ENCODE data around the gene SOX8.
"Not testable (repeated sequence)": the region's sequence is repeated elsewhere in the genome, so short reads cannot be mapped to it uniquely, and the experiment has no call there.

The SOX8 gene

DNA sequence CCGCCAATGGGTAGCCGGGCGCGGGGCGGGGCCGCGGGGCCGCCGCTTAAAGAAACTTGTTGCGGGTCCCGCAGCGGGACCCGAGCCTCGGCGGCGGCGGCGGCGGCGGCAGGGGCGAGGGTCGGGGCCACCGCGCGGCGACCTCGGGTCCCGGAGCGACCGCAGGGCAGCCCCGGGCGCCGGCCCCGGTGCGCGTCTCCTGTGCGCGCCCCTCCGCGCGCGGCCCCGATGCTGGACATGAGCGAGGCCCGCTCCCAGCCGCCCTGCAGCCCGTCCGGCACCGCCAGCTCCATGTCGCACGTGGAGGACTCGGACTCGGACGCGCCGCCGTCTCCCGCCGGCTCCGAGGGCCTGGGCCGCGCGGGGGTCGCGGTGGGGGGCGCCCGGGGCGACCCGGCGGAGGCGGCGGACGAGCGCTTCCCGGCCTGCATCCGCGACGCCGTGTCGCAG lies at the start of gene SOX8:
Gene SOX8, plus strand, starts transcription at position 76 of the 450 bp plus-strand sequence. Its CDS starts 153 bp downstream, at position 229.
- no peak for DNase-seq

GRCh38 chr16:932831-933330 lies 48.7 kb upstream of the SOX8 start:
- no peak for DNase-seq

- no peak for DNase-seq
Measured at GRCh38 chr16:933581-933980, 48.0 kb upstream of the SOX8 start.

- no peak for DNase-seq
Measured at GRCh38 chr16:934178-934577, 47.4 kb upstream of the SOX8 start.

- peak in 1 of 2 experiments; percentile 7 for DNase-seq
Measured at GRCh38 chr16:935684-936083, 45.9 kb upstream of the SOX8 start.

DNA sequence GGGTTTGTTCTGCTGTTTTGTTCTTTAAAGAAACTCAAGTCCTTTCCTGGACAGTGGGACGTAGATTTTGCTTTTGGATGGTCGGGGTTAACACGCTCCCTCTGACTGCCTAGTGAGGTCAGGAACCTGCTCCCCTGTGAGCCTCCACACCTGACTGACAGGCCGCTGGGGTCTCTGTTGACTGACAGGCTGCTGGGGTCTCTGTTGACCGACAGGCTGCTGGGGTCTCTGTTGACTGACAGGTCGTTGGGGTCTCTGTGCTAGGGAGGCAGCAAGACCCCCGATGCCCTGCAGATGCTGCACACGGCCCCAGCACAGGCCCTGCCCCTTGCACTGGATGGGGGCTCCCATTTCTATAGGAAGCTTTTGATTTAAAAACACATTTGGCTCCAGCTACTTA lies 44.3 kb upstream of the SOX8 start:
- no peak for DNase-seq

GRCh38 chr16:937723-938122 lies 43.8 kb upstream of the SOX8 start:
- no peak for DNase-seq

DNA sequence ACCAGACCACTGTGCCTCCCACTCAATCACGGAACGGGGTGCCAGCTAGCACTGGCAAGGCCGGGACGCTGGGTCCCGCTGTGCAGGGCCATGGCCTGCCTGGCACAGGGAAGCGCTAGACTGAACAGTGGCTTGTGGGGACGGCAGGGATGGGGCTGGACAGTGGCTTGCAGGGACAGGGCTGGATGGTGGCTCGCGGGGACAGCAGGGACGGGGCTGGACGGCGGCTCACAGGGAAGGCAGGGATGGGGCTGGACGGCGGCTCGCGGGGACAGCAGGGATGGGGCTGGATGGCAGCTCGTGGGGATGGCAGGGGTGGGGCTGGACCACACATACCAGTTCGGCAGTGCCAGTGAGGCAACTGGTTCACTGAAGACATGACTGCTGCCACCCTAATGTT lies 43.4 kb upstream of the SOX8 start:
- DNase-seq, result no peak

DNA sequence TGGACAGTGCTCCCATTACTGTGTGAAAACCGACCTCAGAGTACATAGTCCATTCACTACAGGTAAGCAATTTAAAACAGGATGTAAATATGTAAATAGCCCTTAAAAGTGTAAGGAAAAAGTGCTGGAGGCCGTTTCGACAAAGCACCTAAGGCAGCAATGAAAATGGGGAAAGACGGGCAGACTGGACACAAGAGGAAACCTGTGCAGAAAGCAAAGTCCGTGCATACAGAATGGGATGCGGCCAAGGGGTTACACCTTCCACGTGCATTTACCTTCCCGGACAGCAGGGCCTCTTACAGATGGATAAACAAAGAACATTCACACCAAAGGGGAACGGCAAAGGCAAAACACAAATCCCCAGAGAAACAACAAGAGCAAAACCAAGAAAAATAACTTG lies 42.8 kb upstream of the SOX8 start:
- no peak for DNase-seq

- DNase-seq, result no peak
Measured at GRCh38 chr16:939311-939710, 42.3 kb upstream of the SOX8 start.

- no peak for DNase-seq
Measured at GRCh38 chr16:939941-940340, 41.6 kb upstream of the SOX8 start.

DNA sequence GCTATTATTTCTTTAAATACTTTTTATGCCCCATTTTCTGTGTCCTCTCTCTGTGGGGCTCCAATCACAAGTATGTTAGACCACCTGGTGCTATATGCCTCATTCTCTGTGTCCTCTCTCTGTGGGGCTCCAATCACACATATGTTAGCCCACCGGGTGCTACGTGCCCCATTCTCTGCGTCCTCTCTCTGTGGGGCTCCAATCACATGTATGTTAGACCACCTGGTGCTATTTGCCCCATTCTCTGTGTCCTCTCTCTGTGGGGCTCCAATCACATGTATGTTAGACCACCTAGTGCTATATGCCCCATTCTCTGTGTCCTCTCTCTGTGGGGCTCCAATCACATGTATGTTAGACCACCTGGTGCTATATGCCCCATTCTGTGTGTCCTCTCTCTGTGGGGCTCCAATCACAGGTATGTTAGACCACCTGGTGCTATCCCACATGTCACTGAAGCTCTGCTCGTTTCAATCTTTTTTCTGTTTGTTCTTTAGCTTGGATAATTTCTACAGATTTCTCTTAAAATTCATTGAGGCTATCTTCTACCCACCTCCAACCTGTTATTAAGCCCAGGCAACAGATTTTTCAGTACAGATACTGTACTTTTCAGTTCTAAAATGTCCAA lies 39.0 kb upstream of the SOX8 start:
- no peak for DNase-seq

GRCh38 chr16:943971-944370 lies 37.6 kb upstream of the SOX8 start:
- DNase-seq, result no peak

DNA sequence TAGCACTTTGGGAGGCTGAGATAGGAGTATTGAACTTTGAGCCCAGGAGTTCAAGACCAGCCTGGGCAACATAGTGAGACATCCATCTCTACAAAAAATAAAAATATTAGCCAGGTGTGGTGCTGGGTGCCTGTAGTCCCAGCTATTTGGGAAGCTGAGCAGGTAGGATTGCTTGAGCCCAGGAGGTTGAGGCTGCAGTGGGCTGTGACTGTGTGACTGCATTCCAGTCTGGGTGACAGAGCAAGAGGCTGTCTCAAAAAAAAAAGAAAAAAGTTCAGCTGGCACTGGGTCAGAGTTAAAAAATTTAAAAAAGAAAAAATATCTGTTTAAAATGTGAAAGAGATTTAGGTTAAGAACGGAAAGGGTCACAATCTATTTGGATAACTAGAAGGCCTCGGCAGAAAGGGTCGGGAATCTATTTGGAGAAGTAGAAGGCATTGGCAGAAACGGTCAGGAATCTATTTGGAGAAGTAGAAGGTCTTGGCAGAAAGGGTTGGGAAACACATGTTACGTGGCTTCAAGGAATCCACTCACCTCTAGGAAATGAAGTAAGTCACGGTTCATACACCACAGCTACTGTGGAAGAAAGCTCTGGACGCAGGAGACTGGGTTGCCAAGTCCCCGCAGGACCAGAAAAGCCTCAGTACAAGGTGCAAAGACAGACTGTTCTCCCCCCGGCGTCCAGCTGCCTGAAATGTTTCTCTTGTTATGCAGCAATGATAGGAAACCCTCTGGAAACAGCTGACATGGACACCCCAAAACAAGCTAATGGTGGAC lies 36.1 kb upstream of the SOX8 start:
- DNase-seq, result no peak

DNA sequence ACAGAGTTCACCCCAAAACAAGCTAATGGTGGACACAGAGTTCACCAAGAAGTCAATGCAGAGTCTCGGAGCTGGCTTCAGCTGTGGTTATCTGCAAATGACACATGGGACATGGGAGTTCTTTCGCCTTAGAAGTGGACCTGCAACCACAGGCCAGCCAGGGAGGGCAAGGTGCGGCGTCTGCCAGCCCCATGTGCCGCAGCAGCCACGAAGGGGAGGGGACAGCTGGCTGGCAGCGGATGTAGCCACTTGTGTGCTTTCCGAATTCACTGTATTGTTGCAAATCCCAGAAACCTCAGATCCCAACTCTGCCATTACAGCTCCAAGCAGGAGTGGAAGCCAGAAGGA lies 35.5 kb upstream of the SOX8 start:
- no peak for DNase-seq

DNA sequence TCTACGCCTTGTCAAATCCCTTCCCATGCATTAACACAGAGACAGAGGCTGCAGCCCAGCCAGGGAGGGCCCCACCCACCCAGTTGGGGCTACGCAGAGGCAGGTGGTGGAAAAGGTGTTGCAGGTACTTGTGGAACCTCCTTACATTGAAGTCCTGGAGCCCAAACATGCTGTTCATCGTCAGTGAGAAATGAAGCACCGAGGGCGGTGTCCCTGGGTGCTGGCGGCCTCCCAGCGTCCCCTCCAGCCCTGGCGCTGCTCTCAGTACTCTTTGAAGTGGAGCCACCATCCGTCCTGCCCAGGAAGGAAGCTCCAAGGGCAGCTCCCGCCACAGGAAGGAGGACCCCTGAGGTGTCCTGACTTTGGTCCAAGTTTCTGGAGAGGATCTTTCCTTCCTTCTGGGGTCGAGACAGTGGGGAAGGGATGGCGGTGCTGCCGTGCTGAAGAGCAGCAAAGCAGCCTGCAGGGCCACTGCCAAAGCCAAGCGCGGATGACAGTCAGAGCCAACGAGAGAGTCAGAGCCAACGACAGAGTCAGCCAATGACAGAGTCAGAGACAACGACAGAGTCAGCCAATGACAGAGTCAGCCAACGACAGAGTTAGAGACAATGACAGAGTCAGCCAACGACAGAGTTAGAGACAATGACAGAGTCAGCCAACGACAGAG lies 34.2 kb upstream of the SOX8 start:
- DNase-seq, result no peak

- not testable (repeated sequence) for DNase-seq
Measured at GRCh38 chr16:947922-948303, 33.7 kb upstream of the SOX8 start.

DNA sequence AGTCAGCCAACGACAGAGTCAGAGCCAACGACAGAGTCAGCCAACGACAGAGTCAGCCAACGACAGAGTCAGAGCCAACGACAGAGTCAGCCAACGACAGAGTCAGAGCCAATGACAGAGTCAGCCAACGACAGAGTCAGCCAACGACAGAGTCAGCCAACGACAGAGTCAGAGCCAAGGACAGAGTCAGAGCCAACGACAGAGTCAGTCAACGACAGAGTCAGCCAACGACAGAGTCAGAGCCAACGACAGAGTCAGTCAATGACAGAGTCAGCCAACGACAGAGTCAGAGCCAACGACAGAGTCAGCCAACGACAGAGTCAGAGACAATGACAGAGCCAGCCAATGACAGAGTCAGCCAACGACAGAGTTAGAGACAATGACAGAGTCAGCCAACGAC lies 32.8 kb upstream of the SOX8 start:
- not testable (repeated sequence) for DNase-seq

DNA sequence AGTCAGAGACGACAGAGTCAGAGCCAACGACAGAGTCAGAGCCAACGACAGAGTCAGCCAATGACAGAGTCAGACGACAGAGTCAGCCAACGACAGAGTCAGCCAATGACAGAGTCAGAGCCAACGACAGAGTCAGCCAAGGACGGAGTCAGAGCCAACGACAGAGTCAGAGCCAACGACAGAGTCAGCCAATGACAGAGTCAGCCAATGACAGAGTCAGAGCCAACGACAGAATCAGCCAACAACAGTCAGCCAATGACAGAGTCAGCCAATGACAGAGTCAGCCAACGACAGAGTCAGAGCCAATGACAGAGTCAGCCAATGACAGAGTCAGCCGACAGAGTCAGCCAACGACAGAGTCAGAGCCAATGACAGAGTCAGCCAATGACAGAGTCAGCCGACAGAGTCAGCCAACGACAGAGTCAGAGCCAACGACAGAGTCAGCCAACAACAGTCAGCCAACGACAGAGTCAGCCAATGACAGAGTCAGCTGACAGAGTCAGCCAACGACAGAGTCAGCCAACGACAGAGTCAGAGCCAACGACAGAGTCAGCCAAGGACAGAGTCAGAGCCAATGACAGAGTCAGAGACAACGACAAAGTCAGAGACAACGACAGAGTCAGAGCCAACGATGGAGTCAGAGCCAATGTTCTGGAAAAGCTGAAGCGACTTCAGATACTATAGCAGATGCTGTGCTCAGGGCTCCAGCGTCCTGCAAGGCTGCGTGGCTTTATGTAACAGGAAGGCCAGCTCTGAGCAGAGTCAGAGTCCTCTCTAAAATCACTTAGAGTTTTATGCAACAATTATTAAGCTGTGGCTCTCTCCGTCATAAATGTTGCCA lies 30.6 kb upstream of the SOX8 start:
- DNase-seq, result not testable (repeated sequence)

DNA sequence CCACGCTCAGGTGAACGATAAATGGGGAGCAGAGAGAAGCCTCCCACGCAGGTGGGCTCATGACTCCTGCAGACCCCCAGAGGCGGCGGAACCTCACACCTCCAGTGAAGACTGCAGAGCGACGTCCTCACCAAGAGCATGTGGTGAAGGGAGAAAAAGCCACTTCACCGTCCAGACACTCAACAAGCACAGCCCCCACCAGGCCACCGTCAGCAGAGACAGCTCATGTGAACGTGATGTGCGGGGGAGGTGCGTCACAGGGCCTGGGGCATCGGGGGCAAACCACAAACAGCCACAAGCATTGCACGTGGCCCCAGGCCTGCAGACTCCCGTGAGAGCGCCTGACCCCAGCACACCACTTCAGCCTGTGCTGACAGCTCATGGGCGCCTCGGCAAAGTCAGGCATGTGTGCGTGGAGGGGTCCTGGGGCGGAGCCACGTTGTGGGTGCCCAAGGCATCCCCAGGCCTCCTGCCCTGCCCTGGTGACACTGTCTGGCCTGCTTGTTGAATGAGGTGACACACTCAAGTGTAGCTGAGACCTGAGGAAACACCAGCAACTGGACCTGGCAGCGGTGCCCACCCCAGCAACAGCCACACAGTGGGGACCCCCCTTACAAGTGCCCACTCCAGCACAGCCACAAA lies 29.8 kb upstream of the SOX8 start:
- DNase-seq, result no peak

GRCh38 chr16:952321-952720 lies 29.2 kb upstream of the SOX8 start:
- DNase-seq, result no peak

- not testable (repeated sequence) for DNase-seq
Measured at GRCh38 chr16:953818-954217, 27.8 kb upstream of the SOX8 start.

Measured in activated CD4-positive, alpha-beta T cell treated with anti-CD3 and anti-CD28 coated beads, Interleukin-2, amount 50 U/mL, for 4 hours (primary cell).